NCI-H1105 treated with DMSO at 0.1 percent for 48 hours (cell line): ENCODE data around the gene MS4A4E.
"Not testable (repeated sequence)": the region's sequence is repeated elsewhere in the genome, so short reads cannot be mapped to it uniquely, and the experiment has no call there.

ENCODE experiments used
- DNase-seq: peaks from one replicate; lab custom pipeline; 2025; lab: John Stamatoyannopoulos, UW

MS4A4E gene

DNA sequence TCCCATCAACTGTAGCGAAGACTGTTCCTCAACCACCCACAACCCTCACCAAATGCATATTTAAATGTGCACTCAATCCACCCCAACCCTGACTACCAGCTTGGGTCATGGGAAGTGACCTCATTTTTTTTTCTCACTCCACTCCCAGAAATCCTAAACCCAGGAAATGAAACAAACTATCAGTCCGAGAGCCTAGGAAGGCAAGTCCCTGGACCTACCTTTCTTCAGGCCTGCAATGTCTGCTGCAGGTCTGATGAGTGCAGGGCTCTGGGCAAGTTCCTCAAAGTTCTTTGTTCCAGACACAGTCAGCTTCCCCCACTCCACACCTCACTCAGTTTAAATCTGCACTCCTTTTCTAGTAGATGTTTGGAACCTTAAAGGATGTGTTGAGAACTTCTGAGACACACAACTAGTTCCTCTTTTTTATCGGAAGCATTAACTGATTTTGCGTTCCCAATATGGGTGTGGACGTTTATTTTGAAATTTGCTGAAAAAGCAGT, at the start of gene MS4A4E:
Gene MS4A4E (minus strand): TSS at position 398 of the 500 bp plus-strand sequence. CDS start 13,082 bp downstream, outside the sequence.
- DNase-seq: no peak

DNA sequence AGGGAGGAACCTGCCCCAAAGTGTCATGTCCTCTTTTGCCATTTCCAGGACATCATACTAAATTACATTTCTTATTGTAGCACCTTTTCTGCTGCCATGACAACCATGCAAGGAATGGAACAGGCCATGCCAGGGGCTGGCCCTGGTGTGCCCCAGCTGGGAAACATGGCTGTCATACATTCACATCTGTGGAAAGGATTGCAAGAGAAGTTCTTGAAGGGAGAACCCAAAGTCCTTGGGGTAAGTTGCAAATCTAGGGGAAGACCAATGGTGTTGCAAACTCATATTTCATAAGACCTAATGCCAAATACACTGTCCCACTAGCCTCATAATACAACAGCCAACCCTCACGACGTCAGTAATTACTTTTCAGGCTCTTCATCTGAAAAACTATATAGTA, 49.2 kb upstream of the MS4A4E start:
- DNase-seq: no peak

DNA sequence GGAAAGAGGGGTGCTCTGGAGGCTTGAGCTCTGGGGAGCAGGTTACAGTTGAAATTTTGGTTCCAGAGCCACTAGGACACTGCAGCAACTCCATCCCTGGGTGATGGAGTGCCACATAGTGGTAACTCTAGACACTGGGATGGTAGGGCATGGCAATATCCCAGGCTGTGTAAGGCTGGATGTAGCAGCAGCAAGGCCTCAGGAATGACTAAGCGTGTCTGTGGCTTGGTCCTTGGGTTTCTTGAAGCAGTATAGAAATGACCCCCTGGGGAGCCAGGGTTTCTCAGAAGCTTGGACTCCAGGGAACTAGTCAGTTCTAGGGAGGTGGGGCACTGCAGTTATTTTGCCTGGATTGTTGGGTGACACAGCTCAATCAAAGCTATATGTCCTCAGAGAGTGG, 45.6 kb upstream of the MS4A4E start:
- DNase-seq: no peak

DNA sequence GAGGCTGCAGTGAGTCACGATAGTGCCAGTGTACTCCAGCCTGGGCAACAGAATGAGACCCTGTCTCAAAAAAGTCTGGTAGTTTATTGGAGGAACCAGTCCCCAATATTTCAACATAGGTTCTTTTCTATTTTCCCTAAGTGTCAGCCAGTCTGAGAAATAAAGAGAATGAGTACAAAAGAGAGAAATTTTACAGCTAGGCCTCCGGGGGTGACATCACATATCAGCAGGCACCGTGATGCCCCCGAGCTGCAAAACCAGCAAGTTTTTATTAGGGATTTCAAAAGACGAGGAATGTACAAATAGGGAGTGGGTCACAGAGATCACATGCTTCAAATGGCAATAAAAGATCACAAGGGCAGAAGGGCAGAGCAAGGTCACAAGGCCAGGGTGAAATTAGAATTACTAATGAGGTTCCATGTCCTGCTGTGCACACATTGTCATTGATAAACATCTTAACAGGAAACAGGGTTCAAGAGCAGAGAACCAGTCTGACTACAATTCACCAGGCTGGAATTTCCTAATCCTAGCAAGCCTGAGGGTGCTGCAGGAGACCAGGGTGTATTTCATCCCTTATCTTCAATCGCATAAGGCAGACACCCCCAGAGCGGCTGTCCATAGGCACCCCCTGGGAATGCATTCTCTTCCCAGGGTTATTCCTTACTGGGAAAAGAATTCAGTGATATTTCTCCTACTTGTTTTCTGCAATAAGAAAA, 42.6 kb upstream of the MS4A4E start:
- DNase-seq: not testable (repeated sequence)

DNA sequence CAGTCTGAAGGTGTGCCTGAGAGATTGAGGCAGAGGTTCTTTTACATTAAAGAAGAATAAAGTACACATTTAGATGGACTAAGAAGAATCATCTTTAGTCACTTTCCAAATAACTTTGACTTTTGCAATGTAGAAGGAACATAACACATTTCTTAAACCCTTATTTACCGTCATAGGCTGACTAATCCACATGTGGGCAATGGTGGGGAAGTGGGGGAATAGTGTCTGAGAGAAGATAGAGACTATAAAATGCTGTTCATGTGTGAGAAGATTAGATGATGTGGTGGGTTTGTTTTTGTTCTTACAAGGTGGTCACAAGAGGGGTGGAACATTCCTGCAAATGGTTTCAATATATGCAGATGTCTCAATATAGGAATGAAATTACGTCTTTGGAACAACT, 39.3 kb upstream of the MS4A4E start:
- no peak for DNase-seq

DNA sequence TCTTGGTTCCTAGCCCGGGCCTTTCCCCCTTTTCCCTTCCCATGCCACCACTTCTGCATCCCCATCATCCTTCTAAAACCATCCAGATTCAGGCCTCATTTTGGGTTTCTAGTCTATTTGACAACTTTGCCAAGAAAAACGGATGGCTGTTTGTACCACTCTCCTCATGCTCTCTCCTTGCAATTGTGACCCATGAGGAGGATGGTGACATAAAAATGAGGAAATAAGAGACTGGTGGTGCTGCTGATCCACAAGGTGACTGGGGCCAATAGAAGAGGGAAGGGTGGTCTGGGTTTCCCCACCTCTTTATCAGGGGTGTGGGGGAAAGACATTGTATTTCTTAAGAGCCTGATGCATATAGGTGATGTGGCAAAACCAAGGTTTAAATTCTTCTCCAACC, 38.5 kb upstream of the MS4A4E start:
- no peak for DNase-seq

DNA sequence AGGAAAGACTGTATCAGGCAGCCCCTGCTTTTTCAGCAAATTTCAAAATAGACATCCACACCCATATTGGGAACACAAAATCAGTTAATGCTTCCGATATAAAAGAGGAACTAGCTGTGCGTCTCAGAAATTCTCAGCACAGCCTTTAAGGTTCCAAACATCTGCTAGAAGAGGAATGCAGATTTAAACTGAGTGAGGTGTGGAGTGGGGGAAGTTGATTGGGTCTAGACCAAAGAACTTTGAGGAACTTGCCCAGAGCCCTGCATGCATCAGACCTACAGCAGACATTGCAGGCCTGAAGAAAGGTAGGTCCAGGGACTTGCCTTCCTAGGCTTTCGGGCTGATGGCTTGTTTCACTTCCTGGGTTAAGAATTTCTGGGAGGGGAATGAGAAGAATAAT, 37.5 kb upstream of the MS4A4E start, which contains the start of gene MS4A4A:
Gene MS4A4A (plus strand): TSS at position 255 of the 400 bp plus-strand sequence. CDS start 10 bp downstream, at position 265.
- no peak for DNase-seq

DNA sequence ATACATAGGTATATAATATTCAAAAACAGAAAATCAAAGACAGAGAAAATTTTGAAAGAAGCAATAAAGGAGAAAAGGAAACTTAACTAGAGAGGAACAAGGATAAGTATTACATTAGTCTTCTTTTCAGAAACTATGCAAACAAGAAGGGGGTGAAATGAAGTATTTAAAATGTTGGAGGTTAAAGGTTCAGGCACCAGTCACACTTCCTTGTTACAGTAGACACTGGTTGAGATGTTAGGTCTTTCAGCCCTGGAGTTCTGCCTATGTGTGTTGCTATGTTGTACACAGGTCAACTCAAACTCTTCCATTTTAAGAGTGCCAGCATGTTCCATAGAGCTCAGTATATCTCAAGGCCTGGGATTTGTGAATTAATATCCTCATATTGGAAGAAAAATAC, 31.5 kb upstream of the MS4A4E start:
- no peak for DNase-seq

DNA sequence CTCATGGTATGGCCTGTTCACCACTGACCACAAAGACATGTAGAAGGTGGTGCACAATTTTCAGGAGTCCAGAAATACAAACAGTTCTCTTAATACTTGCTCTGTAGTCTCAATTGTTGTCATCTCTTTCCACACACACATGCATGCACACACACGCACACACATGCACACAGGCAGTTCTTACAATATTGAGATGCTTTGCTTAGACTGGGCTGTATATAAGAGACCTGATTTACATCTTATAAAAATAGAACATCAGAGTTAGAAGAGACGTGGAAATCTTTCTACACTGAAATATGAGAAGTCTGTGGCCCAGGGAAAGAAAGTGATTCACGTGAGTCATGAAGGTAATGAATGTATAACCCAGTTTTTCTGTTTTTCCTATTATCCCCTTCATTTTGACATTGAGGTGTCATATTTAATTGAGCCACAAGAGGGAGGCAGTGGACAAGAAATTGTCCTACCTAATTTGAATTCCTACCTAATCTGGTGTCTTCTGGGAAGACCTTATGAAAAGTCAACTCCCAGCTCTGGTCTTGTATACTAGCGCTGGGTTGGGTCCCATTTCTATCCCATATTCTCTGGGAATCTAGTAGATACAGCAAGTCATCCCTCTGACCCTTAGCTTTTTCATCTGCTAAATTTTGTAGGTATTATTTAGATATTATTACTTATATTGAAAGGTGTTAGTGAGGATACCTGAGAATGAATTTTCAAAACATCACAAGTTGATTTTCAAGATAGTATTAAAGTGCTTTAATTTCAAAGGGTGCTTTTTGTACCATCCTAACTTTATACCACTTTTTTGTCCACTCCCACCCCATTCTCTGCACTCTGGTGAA, 22.7 kb upstream of the MS4A4E start:
- peak; percentile 57 for DNase-seq

DNA sequence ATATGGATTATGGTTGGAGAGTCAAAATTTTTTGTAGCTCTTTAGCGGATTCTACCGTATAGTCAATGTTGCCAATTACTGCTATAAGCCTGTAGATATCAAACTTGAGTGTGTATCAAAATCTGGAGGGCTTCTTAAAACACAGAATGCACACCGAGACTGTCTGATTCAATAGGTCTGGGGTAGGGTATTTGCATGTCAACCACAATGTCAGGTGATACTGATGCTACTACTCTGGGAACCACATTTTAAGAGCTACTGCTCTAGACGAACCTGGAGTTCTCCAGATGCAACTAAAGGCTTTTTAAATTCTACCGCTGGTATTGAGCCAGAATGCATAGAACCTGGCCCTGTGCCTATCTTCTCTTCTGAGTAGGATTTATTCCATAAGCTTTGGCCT, 21.7 kb upstream of the MS4A4E start:
- no peak for DNase-seq

DNA sequence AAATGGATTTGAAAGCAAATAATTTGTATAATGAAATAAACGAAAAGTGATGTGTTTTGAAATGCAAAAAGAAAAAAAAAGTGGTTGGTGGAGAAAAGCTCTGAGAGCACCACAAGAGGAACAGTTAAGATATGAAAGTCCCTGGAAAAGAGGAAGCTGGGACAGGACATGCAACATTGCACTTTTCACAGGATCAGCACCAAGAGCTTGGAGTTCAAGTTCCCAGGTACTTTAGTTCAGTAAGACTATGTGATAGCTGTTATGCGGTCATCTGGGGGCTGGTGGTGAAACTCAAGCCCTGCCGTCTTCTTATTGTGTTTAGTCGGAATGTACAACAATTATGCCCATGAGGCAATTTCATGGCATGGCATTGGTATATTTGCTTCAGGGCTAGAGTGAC, 20.5 kb upstream of the MS4A4E start:
- no peak for DNase-seq

DNA sequence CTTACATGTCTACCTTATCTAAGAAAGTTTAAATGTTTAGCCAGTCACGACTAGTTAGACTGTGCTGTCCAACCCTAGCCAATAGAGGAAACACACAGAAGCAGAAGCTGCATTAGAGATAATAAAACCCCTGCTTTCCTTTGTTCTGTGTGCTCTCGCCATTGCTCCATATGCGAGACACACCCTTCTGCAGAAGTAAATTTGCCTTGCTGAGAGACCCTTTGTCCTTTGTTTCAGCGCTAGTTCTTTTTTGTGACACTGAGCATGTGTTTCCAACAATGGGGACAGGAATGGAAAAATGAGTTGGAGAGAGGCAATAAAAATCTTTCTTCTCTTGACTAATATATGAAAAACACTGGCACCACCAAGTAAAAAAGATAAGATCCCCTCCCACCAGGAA, 18.1 kb upstream of the MS4A4E start:
- no peak for DNase-seq

DNA sequence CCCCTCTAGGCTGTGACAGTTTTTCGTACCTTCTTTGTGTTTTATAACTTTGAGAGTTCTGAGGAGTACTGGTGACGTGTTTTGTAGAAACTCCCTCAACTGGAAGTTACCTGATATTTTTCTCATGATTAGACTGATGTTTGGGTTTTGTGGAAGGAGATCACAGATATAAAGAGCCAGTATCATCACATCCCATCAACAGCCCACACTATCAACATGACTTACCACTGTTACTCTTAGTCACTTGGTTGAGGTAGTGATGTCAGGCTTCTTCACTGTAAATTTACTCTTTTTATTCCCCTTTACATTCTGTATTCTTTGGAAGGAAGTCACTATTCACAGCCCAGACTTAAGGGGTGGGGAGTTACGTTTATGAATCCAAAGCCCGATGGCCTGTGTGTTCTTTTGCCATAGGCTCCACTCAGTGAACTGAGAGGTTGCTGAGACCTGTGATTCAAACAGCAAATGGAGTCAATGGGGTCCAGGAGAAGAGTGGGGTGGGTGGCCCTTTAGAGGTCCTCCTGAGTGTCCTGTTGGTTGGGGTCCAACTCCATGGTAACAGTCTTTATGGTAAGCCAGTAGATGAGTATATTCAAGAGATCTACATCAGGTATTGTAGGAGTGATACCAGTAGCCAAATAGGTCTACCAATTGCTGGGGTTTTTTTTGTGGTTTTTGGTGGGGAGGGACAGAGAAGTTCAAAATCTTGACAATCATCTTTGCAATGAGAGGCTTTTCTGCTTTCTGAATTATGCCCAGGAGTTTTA, 15.2 kb upstream of the MS4A4E start:
- no peak for DNase-seq

DNA sequence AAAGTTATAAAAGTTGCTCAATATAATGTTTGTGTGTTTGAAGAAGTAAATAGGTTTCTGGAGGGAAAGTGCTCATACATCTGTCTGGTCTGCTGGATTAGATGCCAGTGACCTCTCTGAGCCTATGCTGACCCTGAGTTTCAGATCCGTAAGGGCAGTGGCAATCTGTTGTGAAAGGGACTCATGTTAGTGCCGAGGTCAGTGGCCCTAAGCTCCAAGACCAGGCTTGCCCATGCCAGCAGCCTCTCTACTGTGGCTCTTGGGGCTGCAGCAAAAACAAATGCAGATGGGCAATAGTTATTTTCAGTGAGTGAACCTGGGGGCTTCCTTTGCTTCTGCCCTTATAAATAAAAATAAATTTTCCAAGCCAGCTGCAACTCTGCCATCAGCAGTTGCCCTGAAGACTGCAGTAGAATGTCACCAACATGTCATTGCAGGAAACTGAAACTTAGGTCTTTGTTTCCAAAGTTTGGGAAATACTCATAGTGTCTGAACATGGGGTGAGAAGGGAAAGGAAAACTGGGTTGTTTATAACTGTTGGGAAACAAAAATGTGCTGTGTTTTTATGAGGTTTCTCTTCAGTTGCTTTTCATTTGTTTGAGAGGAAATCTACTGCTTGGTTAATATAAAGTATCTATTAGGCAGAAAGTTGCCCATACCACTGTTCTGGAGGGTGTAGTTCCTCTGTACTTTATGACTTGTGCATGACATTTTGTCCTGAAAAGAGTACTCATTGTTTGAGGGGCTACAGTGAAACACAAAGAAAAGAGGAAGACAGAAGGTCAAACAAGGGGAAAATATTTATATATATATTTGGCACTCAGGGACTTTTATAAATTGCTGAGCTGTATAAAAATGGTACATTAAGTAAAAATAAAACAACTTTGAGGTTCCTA, 9.5 kb upstream of the MS4A4E start:
- DNase-seq: no peak

DNA sequence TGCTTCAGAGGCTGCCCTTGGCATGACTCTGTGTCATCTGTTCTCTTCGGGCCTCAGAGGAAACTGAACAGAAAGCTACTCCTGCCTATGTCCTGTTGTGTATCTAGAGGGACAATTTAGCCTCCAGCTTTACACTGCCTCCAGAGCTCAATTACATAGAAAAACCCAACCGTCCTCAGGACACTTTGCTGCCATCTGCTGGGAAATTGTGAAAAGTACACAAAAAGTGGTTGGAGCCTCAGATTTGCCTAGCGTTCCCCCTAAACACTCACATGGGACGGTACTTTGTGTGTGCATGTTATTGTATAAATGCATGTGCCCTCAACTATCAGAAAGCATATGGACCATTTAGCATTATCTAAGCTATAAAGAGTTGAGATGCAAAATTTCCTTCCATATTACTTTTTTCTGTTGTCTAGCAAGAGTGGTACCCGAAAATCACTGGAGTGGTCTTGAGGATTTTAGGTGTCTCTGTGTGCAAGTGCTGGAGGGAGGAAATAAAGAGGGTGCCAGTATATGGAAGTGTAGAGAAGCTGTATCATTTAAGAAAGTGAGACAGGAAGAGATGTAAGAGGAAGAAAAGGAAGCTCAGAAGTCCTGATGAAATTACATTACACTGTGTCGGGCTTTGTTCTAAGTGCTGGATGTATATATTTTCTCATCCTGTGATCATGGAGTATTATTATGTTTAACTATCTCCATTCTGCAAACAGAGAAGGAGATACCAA, 8.7 kb upstream of the MS4A4E start:
- DNase-seq: peak; percentile 19

DNA sequence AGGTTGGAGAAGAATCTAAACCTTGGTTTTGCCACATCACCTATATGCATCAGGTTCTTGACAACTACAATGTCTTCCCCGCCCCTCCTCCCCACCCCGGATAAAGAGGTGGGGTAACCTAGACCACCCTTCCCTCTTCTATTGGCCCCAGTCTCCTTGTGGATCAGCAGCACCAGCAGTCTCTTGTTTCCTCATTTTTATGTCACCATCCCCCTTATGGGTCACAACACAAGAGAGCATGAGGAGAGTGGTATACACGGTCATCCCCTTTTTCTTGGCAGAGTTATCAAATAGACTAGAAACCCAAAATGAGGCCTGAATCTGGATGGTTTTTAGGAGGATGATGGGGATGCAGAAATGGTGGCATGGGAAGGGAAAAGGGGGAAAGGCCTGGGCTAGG, 1.2 kb downstream of the MS4A4E start:
- no peak for DNase-seq

DNA sequence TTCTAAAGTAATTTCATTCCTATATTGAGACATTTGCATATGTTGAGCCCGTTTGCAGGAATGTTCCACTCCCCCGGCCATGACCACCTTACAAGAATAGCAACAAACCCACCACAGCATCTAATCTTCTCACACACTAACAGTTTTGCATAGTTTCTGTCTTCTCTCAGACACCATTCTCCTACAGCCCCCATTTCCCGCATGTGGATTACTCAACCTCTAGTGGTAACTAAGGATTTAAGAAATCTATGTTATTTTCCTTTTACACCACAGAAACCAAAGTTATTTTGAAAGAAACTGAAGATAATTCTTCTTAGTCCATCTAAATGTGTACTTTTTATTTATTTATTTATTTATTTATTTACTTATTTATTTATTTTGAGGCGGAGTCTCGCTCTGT, 2.3 kb downstream of the MS4A4E start:
- DNase-seq: no peak

DNA sequence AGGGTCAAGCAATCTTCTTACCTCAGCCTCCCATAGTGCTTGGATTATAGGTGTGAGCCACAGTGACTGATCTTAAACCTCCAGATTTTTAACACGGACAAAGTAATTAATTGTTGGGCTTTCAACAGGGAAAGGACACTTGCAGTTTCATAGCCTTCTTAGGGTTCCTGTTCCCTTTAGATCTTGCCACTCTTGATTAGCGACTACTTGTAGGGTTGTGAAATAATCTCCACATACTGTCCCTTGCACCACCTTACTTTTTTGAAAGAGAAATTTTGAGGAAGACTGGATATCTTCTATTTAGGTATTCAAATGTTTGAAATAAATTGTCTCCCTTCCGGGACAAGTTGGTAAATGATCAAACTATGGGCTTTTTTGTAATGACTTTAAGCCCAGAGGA, 7.6 kb downstream of the MS4A4E start:
- no peak for DNase-seq

DNA sequence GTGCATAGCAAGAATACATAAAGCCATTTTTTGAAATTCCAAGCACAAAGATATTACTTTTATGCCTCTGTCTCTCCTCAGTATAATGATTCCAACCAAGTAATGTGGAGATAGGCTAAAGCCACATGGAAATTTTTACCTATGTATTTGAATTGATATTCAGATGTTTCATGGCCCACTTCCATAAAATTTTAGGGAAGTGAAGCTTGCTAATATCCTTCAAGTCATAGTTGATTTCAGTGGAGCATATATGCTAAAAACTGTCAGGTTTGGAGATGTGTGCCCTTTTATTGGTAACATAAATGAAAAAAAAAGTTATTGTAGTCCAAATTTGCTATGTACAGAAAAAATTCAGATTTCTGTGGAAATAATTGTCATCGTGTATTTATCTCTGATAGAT, 12.3 kb downstream of the MS4A4E start:
- no peak for DNase-seq

DNA sequence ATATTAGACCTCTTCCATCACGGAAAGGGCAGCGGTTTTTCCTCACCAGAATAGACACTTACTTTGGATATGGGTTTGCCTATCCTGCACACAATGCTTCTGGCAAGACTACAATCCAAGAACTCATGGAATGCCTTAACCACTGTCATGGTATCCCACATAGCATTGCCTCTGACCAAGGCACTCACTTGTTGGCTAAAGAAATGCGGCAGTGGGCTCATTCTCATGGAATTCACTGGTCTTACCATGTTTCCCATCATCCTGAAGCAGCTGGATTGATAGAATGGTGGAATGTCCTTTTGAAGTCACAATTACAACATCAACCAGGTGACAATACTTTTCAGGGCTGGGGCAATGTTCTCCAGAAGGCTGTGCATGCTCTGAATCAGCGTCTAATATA, 20.8 kb downstream of the MS4A4E start:
- no peak for DNase-seq

DNA sequence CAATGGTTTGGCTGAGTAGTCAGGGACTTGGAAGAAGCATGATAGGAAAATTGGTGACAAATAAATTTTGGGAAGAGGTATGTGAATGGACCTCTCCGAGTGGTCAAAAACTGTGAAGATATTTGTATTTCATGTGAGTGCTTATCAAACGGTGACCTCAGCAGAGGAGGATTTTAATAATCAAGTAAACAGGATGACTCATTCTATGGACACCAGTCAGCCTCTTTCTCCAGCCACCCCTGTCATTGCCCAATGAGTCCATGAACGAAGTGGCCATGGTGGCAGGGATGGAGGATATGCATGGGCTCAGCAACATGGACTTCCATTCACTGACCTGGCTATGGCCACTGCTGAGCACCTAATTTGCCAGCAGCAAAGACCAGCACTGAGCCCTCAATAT, 21.2 kb downstream of the MS4A4E start:
- no peak for DNase-seq
